A673 (cell line): ENCODE data around the gene PPTC7. TPM values are rescaled to one million over a fixed set of nuclear protein-coding genes. Genes with fewer than 3 reads are reported as not detected.
"Not testable (repeated sequence)": the region's sequence is repeated elsewhere in the genome, so short reads cannot be mapped to it uniquely, and the experiment has no call there.

Source experiments
- BruUV-seq: library from RNA; stranded (reverse); fragments of 400-500 nt; replicated peaks from 2 replicates; lab custom pipeline; 2021; lab: Mats Ljungman, UMichigan
- CTCF ChIA-PET: fragments of 300-600 bp; sonication (Branson Sonifier 250); formaldehyde crosslinking; loops from one replicate; lab custom pipeline; 2022; ENCODE audit warnings: antibody characterized with exemption; lab: Charles Lee
- POLR2A ChIA-PET: fragments of 300-600 bp; sonication (Branson Sonifier 250); formaldehyde crosslinking; loops from one replicate; lab custom pipeline; 2022; ENCODE audit warnings: antibody characterized with exemption; ENCODE audit not compliant: low non-redundant PET; lab: Charles Lee
- DNase-seq: peaks from one replicate; pipeline ENCODE4 v3.0.0-alpha.2; 2015; ENCODE audit warnings: low spot score
- H3K27ac ChIP-seq: fragments of 200-600 bp; sonication (generic); 2 replicates; pipeline ENCODE4 v1.5.1; 2016; ENCODE audit warnings: mixed run types, low read depth, mild to moderate bottlenecking, mixed read lengths, antibody characterized with exemption, low read length; ENCODE audit not compliant: poor library complexity, severe bottlenecking
- H3K27me3 ChIP-seq: fragments of 200-600 bp; sonication (generic); replicated peaks from 2 replicates; pipeline ENCODE4 v1.6.1; 2017; ENCODE audit warnings: mixed run types, low read depth, mild to moderate bottlenecking, mixed read lengths, antibody characterized with exemption, low read length; ENCODE audit not compliant: insufficient read depth, poor library complexity
- H3K36me3 ChIP-seq: fragments of 200-600 bp; sonication (generic); 2 replicates; pipeline ENCODE4 v1.6.1; 2016; ENCODE audit warnings: mixed run types, mild to moderate bottlenecking, mixed read lengths, antibody characterized with exemption, low read length; ENCODE audit not compliant: insufficient read depth, poor library complexity, severe bottlenecking
- H3K4me1 ChIP-seq: fragments of 200-600 bp; sonication (generic); 2 replicates; pipeline ENCODE4 v1.6.1; 2017; ENCODE audit warnings: mixed run types, mild to moderate bottlenecking, mixed read lengths, antibody characterized with exemption, low read length; ENCODE audit not compliant: insufficient read depth, poor library complexity, severe bottlenecking
- H3K4me3 ChIP-seq: fragments of 200-600 bp; sonication (generic); 2 replicates; pipeline ENCODE4 v1.5.1; 2016; ENCODE audit warnings: low read depth, mixed run types, mild to moderate bottlenecking, mixed read lengths, low read length; ENCODE audit not compliant: poor library complexity, severe bottlenecking
- H3K9me3 ChIP-seq: fragments of 200-600 bp; sonication (generic); 2 replicates; pipeline ENCODE4 v1.6.1; 2016; ENCODE audit warnings: mixed run types, low read depth, mild to moderate bottlenecking, mixed read lengths, antibody characterized with exemption, low read length; ENCODE audit not compliant: poor library complexity, severe bottlenecking
- EZH2 ChIP-seq: fragments of 200-600 bp; sonication (generic); IDR thresholded peaks from 2 replicates; pipeline ENCODE4 v1.6.1; 2017; ENCODE audit warnings: borderline replicate concordance, low read depth, mild to moderate bottlenecking, mixed read lengths, antibody characterized with exemption, low read length; ENCODE audit not compliant: poor library complexity, severe bottlenecking
- intact Hi-C: fragments of 100-400 bp; cut with micrococcal nuclease; formaldehyde crosslinking; loops from one replicate; pipeline ENCODE4 v1.10.0; 2022; ENCODE audit not compliant: unreplicated experiment
- total RNA-seq: library from RNA; stranded (reverse); gene quantifications from 2 replicates; pipeline ENCODE4 v1.2.3, GENCODE V29; 2021
- TF ChIP-seq, protein P1 (sequence below): fragments of 300-800, 200-600 bp; sonication (generic); conservative IDR thresholded peaks from 2 replicates; pipeline ENCODE4 v1.5.1; 2017; ENCODE audit warnings: low read depth, mild to moderate bottlenecking, antibody characterized with exemption, low read length, moderate library complexity, mixed read lengths

Gene PPTC7
- total RNA-seq, 1 experiment from 2014 or later = 30.9 TPM

GRCh38 chr12:110606253-110606611 is 23.1 kb upstream of the PPTC7 start:
- H3K4me1 ChIP-seq = no peaks in the 10 kb centered on the region
- TF ChIP-seq, protein P1, sequence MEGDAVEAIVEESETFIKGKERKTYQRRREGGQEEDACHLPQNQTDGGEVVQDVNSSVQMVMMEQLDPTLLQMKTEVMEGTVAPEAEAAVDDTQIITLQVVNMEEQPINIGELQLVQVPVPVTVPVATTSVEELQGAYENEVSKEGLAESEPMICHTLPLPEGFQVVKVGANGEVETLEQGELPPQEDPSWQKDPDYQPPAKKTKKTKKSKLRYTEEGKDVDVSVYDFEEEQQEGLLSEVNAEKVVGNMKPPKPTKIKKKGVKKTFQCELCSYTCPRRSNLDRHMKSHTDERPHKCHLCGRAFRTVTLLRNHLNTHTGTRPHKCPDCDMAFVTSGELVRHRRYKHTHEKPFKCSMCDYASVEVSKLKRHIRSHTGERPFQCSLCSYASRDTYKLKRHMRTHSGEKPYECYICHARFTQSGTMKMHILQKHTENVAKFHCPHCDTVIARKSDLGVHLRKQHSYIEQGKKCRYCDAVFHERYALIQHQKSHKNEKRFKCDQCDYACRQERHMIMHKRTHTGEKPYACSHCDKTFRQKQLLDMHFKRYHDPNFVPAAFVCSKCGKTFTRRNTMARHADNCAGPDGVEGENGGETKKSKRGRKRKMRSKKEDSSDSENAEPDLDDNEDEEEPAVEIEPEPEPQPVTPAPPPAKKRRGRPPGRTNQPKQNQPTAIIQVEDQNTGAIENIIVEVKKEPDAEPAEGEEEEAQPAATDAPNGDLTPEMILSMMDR = no peak
- TF ChIP-seq EZH2 = no peak
- no peaks in the 10 kb centered on the region for H3K36me3 ChIP-seq
- intact Hi-C loops = no loop called here
- BruUV-seq = no TSS peak
- H3K27me3 ChIP-seq = no peaks in the 10 kb centered on the region
- no peaks in the 10 kb centered on the region for H3K9me3 ChIP-seq
- ChIA-PET POLR2A (no interaction called here), CTCF (interaction anchor here (0.6 to 0.7 kb wide), 2 partner anchors 246 to 394 kb away, joined by 5 read pairs; no protein-coding TSS in a partner anchor)
- DNase-seq = no peak
- H3K27ac ChIP-seq = no peak overlapping the region
- H3K4me3 ChIP-seq = no peak overlapping the region

GRCh38 chr12:110602085-110602814 is 19.1 kb upstream of the PPTC7 start:
- H3K4me1 ChIP-seq, H3K27ac ChIP-seq, H3K9me3 ChIP-seq, H3K36me3 ChIP-seq, POLR2A ChIA-PET, BruUV-seq, H3K27me3 ChIP-seq, H3K4me3 ChIP-seq: not testable (repeated sequence)
- peak; percentile 76 for DNase-seq
- intact Hi-C loops = loop anchor here (1.0 to 2.0 kb wide), 2 partner anchors 133 to 152 kb away; partner anchors contain the start of genes ARPC3, FAM216A and GPN3
- CTCF ChIA-PET = interaction anchor here (0.8 to 3.5 kb wide), 2 partner anchors 12 to 152 kb away, joined by 4 to 21 read pairs; partner anchors contain the start of genes ARPC3 and TCTN1
- TF ChIP-seq, protein P1 = peak; percentile 76

DNA sequence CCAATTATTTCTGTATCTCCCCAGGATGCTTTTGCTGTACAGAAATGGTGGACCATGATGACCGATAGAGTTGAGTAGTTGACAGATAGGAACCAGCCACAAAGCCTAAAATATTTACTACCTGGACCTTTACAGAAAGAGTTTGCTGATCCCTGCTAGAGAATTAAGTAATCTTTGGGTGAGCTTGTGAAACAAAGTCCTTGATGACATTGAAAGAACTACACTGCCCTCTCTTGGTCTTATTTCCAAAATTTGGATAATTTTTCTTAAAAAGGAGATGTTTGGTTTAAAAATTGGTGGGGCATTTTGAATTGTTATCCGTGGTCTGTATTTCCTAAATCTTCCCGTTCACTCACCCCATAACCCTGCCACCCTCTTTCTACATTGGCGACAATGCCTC is 17.1 kb upstream of the PPTC7 start:
- no peak overlapping the region for H3K27ac ChIP-seq
- CTCF ChIA-PET = interaction anchor here (0.7 to 3.5 kb wide), 6 partner anchors 10 to 150 kb away, joined by 3 to 21 read pairs (median 6); partner anchors contain the start of genes ARPC3, FAM216A and GPN3
- no peaks in the 10 kb centered on the region for H3K27me3 ChIP-seq
- DNase-seq = peak; percentile 77
- H3K9me3 ChIP-seq = no peaks in the 10 kb centered on the region
- TF ChIP-seq, protein P1 = peak; percentile 60
- no peak for TF ChIP-seq EZH2
- H3K4me3 ChIP-seq = no peak overlapping the region
- intact Hi-C loops = loop anchor here (1.0 to 2.0 kb wide), 3 partner anchors 48 to 499 kb away; no protein-coding TSS in a partner anchor
- BruUV-seq = no TSS peak
- no peaks in the 10 kb centered on the region for H3K36me3 ChIP-seq
- H3K4me1 ChIP-seq = no peaks in the 10 kb centered on the region
- POLR2A ChIA-PET = no interaction called here
